ENCODE data around the gene KRT83. TPM values are rescaled to one million over a fixed set of nuclear protein-coding genes. Genes with fewer than 3 reads are reported as not detected.

Gene KRT83
- not detected for polyA plus RNA-seq (2012; ENCODE audit: insufficient read length, low read depth)

DNA sequence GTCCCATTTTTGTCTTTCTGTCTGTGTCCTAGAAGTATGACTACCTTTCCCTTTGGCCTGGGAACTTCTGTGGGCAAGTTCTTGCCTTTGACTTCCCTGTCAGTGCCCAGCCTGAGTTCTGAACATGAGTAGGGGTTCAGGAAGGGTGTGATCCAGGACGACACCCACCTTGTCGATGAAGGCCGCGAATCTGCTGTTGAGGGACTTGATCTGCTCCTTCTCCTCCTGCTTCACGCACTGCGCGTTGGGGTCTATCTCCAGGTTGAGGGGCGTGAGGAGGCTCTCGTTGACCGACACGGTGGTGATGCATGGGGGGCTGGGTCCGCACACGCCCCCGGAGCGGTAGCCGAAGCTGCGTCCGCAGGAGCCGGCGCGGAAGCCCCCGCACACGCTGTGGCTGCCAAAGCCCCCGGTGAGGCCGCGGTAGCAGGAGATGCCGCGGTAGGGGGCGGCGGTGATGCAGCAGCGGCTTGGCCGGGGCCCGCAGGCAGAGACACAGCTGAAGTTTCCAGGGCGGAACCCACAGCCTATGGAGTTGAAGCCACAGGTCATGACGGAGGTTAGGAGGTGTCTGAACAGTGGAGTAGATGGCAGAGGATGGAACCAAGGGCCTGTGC lies at the start of gene KRT83:
Gene KRT83, minus strand, starts transcription at position 615 of the 617 bp plus-strand sequence. Its CDS starts 63 bp downstream, at position 552.
- TF ChIP-seq POLR2AphosphoS5 (IDR thresholded peaks at IDR 0.05; ENCODE audit: low read depth, low read length) (no peak), TAF1 (IDR thresholded peaks at IDR 0.05; ENCODE audit: borderline replicate concordance, insufficient read depth, low read length) (no peak), SIN3A (IDR thresholded peaks at IDR 0.05; ENCODE audit: borderline replicate concordance, insufficient read depth, low read length) (no peak), FOXP2 (optimal IDR thresholded peaks at IDR 0.05; ENCODE audit: borderline replicate concordance, extremely low read depth, extremely low read length, insufficient read depth) (no peak)
- TF ChIP-seq, protein P1, sequence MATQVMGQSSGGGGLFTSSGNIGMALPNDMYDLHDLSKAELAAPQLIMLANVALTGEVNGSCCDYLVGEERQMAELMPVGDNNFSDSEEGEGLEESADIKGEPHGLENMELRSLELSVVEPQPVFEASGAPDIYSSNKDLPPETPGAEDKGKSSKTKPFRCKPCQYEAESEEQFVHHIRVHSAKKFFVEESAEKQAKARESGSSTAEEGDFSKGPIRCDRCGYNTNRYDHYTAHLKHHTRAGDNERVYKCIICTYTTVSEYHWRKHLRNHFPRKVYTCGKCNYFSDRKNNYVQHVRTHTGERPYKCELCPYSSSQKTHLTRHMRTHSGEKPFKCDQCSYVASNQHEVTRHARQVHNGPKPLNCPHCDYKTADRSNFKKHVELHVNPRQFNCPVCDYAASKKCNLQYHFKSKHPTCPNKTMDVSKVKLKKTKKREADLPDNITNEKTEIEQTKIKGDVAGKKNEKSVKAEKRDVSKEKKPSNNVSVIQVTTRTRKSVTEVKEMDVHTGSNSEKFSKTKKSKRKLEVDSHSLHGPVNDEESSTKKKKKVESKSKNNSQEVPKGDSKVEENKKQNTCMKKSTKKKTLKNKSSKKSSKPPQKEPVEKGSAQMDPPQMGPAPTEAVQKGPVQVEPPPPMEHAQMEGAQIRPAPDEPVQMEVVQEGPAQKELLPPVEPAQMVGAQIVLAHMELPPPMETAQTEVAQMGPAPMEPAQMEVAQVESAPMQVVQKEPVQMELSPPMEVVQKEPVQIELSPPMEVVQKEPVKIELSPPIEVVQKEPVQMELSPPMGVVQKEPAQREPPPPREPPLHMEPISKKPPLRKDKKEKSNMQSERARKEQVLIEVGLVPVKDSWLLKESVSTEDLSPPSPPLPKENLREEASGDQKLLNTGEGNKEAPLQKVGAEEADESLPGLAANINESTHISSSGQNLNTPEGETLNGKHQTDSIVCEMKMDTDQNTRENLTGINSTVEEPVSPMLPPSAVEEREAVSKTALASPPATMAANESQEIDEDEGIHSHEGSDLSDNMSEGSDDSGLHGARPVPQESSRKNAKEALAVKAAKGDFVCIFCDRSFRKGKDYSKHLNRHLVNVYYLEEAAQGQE (IDR thresholded peaks at IDR 0.05; ENCODE audit: insufficient read depth in 1 of 2, low read depth in 2 of 2, low read length in 2 of 2) = no peak

DNA sequence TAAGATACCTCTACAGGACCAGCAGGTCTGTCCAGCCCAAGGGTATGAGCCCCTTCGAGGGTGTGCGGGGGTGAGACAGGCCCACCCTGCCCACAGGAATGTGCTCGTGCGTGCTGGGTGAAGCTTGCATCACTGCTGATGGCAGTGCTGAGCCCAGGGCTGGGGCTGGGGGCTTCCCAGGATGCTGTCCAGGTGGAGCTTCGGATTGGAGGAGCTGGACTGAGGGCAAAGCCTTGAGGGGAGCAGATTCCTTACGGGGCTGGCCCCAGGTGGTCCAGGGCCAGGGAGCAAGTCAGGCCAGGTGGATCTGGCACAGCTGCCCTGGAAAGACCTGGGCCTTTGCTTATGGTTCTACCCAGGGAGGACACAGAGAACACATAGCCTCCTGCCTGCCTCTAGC lies 48.6 kb upstream of the KRT83 start:
- TF ChIP-seq SIN3A (IDR thresholded peaks at IDR 0.05; ENCODE audit: borderline replicate concordance, insufficient read depth, low read length) (no peak), POLR2AphosphoS5 (IDR thresholded peaks at IDR 0.05; ENCODE audit: low read depth, low read length) (no peak), FOXP2 (optimal IDR thresholded peaks at IDR 0.05; ENCODE audit: borderline replicate concordance, extremely low read depth, extremely low read length, insufficient read depth) (no peak), TAF1 (IDR thresholded peaks at IDR 0.05; ENCODE audit: borderline replicate concordance, insufficient read depth, low read length) (no peak)
- TF ChIP-seq, protein P1 (IDR thresholded peaks at IDR 0.05; ENCODE audit: insufficient read depth in 1 of 2, low read depth in 2 of 2, low read length in 2 of 2) = no peak

DNA sequence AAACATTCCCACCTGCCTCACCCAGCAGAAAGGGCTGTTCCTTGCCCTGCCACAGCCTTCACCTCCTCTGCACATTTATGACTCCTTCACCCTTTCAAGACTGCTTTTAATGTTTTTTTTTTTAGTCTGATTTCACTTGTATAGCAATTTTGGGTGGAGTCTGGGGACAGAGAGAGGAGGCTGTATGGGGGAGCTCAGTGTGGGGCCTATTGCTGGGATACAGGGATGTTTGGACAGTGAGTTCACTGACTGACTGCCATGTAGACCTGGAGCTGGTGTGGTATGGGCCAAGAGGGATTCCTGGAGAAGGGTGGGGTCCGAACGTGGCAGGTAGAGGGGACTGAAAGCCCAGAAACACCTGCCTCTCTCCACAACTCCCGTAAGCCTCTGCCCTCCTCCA lies 48.0 kb upstream of the KRT83 start:
- TF ChIP-seq POLR2AphosphoS5 (IDR thresholded peaks at IDR 0.05; ENCODE audit: low read depth, low read length) (no peak), SIN3A (IDR thresholded peaks at IDR 0.05; ENCODE audit: borderline replicate concordance, insufficient read depth, low read length) (no peak), TAF1 (IDR thresholded peaks at IDR 0.05; ENCODE audit: borderline replicate concordance, insufficient read depth, low read length) (no peak), FOXP2 (optimal IDR thresholded peaks at IDR 0.05; ENCODE audit: borderline replicate concordance, extremely low read depth, extremely low read length, insufficient read depth) (no peak)

DNA sequence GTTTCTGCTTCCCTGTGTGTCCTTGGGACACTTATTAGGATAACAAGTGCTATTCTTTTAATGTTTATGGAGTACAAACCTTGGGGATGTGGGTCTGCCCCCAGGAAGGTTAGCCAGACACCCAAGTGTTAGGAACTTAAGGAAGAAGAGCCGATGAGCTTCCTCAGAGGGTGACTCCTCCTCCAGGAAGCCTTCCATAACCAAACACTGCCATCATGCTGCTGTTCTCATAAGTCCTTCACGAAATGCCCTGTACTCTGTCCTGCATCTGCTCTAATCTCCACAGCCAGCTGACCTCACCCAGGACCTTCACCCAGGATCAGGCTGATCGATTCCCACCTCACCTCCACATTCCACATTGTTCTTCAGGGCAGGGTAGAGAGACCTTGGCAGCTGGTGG lies 47.3 kb upstream of the KRT83 start:
- TF ChIP-seq FOXP2 (optimal IDR thresholded peaks at IDR 0.05; ENCODE audit: borderline replicate concordance, extremely low read depth, extremely low read length, insufficient read depth) (no peak), TAF1 (IDR thresholded peaks at IDR 0.05; ENCODE audit: borderline replicate concordance, insufficient read depth, low read length) (no peak), POLR2AphosphoS5 (IDR thresholded peaks at IDR 0.05; ENCODE audit: low read depth, low read length) (no peak), SIN3A (IDR thresholded peaks at IDR 0.05; ENCODE audit: borderline replicate concordance, insufficient read depth, low read length) (no peak)
- TF ChIP-seq, protein P1 (IDR thresholded peaks at IDR 0.05; ENCODE audit: insufficient read depth in 1 of 2, low read depth in 2 of 2, low read length in 2 of 2) = no peak

DNA sequence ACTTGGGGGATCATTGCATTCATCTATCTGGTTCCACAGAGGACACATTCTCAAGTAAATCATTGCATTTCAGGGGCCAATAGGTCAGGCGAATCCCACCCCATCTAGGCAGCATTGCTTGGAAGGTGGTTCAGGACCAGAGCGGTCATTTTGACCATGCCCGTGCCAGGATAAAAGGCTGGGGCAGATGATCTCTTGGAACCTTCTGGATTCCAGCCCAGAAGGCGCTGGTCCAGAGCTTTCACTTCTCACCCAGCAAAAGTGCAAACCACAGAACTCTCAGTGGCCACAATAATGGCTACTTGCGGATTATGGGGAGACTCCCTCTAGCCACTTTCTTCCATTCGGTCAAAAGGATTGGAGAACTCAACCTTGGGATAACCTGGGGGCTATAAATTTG lies 46.7 kb upstream of the KRT83 start:
- TF ChIP-seq FOXP2 (optimal IDR thresholded peaks at IDR 0.05; ENCODE audit: borderline replicate concordance, extremely low read depth, extremely low read length, insufficient read depth) (no peak), POLR2AphosphoS5 (IDR thresholded peaks at IDR 0.05; ENCODE audit: low read depth, low read length) (no peak), SIN3A (IDR thresholded peaks at IDR 0.05; ENCODE audit: borderline replicate concordance, insufficient read depth, low read length) (no peak), TAF1 (IDR thresholded peaks at IDR 0.05; ENCODE audit: borderline replicate concordance, insufficient read depth, low read length) (no peak)
- TF ChIP-seq, protein P1 (IDR thresholded peaks at IDR 0.05; ENCODE audit: insufficient read depth in 1 of 2, low read depth in 2 of 2, low read length in 2 of 2) = no peak

All from PFSK-1 (cell line).